NCI-H146 treated with DMSO at 0.1 percent for 48 hours (cell line): ENCODE results near the gene FOXD4L5.
"Not testable (repeated sequence)": the region's sequence is repeated elsewhere in the genome, so short reads cannot be mapped to it uniquely, and the experiment has no call there.

Experiments
- DNase-seq: peaks from one replicate; lab custom pipeline; 2025; ENCODE audit not compliant: unreplicated experiment; lab: John Stamatoyannopoulos, UW

FOXD4L5 gene

DNA sequence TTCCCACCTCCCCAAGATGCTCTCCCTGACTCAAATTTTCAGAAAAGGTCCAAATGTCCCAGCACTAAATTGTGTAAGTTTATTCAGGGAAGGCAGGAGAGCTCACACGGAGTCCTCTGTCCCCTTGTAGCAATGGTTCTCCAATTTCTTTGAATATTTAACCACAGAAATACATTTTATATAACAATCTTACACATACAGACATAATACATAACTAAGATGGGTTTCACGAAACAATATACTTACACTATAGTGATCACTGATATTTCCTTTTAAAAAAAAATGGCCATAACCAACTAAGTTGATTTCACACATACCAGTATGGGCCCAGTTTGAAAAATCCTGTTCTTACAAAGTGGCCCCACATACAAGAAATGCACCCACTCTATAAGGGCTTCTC is at the start of gene FOXD4L5:
Gene FOXD4L5 (minus strand): TSS at position 101 of the 400 bp plus-strand sequence. CDS start 832 bp downstream, outside the sequence.
- not testable (repeated sequence) for DNase-seq

DNA sequence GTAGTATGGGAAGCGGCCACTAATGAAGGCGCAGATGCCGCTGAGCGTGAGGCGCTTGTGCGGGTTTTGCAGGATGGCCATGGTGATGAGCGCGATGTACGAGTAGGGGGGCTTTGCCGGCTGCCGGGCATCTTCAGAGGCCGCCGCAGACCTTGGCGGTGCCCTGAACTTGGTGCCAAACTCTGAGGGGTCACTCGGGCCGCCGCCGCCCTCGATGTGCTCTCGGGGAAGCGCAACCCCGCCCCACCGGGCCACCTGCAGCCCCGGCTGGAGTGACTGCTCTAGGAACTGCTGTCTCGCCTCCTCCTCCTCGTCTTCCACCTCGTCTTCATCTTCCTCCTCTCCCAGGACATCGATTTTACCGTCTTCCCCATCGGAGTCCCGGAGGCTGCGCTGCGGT is 1.1 kb downstream of the FOXD4L5 start:
- DNase-seq: not testable (repeated sequence)

DNA sequence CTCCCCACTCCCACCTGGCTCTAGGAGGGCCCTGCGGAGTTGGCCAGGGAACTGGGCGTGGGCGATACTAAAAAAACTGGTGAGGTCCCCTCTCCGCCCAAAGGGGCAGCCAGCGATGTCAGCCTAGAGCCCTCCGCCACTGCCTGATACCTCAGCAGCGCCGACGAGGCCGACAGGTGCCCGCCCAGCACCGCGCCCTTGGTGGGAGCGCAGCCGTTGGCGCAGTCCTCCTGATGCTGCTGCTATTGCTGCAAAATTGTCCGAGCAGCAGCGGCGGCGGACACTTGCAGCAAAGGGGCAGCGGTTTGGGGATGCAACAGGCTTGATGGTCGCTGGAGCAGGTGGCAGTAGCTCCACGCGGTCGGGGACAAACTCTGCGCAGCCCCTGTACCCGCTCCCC is 2.0 kb downstream of the FOXD4L5 start:
- not testable (repeated sequence) for DNase-seq
